Measurements from ENCODE around the gene MCU.
"Not testable (repeated sequence)": the region's sequence is repeated elsewhere in the genome, so short reads cannot be mapped to it uniquely, and the experiment has no call there.

MCU gene, protein sequence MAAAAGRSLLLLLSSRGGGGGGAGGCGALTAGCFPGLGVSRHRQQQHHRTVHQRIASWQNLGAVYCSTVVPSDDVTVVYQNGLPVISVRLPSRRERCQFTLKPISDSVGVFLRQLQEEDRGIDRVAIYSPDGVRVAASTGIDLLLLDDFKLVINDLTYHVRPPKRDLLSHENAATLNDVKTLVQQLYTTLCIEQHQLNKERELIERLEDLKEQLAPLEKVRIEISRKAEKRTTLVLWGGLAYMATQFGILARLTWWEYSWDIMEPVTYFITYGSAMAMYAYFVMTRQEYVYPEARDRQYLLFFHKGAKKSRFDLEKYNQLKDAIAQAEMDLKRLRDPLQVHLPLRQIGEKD

DNA sequence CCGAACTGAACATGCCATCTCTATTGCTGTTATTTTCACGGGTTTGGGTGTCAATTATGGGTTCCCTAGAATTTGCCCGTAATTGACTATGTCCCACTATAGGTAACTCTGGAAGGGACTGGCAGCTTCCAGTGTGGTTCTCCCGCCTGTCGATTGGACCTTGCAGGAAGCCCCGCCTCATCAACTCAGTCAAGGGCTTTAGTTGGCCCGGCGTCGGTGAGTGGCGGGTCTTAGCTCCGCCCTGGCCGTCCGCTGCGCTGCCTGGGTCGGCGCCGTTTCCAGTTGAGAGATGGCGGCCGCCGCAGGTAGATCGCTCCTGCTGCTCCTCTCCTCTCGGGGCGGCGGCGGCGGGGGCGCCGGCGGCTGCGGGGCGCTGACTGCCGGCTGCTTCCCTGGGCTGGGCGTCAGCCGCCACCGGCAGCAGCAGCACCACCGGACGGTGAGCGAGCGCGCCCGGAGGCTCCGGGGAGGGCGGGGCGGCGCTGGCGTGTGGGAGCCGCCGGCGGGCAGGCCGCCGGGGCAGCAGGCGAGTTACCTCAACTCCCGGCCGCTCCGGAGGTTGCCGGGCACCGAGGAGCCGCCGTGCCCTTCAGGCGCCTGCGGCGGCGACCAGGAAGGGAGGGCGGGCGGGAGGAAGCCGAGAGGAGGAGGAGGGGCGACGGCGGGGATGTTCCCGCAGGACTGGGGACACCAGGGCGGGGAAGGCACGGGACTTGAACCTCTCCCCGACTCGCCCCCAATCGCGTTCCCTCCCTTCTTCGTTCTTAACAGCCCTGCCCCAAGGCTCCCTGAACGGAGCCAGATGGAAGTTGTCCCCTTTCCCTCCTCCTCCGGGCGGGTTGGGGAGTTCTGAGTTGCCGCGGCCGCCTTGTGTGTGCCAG, at the start of gene MCU:
MCU (plus strand) TSS at position 281 of the 881 bp plus-strand sequence; CDS start at position 290, 9 bp downstream.
- H3K36me3 Mint-ChIP-seq, result no peaks in the 10 kb centered on the region
- H3K9me3 Mint-ChIP-seq, result no peaks in the 10 kb centered on the region
- peak within 1 kb of the TSS; percentile 71 for H3K27ac Mint-ChIP-seq
- peak within 1 kb of the TSS; percentile 92 for H3K4me3 Mint-ChIP-seq
- no peaks in the 10 kb centered on the region for H3K27me3 Mint-ChIP-seq
- H3K4me1 Mint-ChIP-seq, result peaks cover 39% of the 10 kb centered on the region

GRCh38 chr10:72642318-72642717, 49.6 kb upstream of the MCU start:
- H3K9me3 Mint-ChIP-seq, result no peaks in the 10 kb centered on the region
- peaks cover 2% of the 10 kb centered on the region for H3K27me3 Mint-ChIP-seq
- H3K4me1 Mint-ChIP-seq, result peaks cover 3% of the 10 kb centered on the region
- H3K36me3 Mint-ChIP-seq, result no peaks in the 10 kb centered on the region
- no peak overlapping the region for H3K27ac Mint-ChIP-seq
- H3K4me3 Mint-ChIP-seq, result no peak overlapping the region

DNA sequence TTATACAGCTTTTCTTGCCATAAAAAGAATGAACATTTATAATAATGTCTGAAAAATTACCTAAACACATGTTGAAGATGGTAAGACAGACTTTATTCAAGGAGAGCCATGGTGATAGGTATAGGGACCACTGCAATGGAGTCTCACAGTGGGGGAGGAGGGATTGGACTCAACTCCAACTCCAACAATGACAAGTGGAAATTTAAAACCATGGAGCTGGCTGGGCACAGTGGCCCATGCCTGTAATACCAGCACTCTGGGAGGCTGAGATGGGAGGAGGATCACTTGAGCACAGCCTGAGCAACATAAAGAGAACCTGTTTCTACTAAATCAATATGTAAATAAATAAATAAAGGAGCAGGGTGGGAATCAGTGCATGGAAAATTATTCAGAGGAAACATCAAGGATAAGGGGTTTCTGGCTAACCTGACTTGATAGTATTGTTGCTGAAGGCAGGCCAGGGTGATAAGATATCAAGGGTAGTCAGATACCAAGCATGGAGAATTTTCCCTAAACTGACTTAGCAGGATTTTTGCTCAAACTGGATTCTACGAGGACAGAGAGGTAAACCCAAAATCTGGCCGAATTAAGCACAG, 46.6 kb upstream of the MCU start:
- Mint-ChIP-seq H3K4me3 (no peak overlapping the region), H3K4me1 (no peaks in the 10 kb centered on the region), H3K27me3 (peaks cover 2% of the 10 kb centered on the region), H3K27ac (no peak overlapping the region), H3K36me3 (no peaks in the 10 kb centered on the region), H3K9me3 (no peaks in the 10 kb centered on the region)

DNA sequence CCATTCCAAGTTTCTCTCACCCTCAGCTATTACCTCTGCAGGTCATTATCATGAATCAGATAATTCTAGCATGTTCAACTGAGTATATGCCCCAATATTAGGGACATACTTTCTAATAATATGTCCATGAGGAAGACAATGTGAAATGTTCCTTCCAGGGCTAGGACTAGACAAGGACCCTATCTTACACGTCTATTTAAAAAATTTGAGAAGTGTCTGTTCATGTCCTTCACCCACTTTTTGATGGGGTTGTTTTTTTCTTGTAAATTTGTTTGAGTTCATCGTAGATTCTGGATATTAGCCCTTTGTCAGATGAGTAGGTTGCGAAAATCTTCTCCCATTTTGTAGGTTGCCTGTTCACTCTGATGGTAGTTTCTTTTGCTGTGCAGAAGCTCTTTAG, 45.0 kb upstream of the MCU start:
- H3K4me3 Mint-ChIP-seq, H3K27ac Mint-ChIP-seq, H3K9me3 Mint-ChIP-seq, H3K27me3 Mint-ChIP-seq, H3K4me1 Mint-ChIP-seq, H3K36me3 Mint-ChIP-seq: not testable (repeated sequence)

DNA sequence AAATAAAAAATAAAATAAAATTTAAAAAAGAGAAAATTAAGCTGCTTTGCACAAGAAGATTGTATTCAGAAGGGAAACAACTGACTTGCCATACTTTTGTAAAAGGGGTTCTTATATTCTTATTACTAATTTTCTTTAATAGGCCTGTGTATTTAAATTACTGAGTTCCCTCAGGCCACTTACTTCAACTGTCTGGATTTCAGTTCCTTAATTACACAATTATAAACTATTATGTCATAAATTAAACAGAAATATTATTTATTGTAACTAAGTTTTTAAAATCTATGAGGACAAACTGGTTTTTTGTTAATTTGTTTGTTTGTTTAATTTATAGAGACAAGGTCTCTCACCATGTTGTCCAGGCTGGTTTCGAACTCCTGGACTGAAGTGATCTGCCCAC, 43.6 kb upstream of the MCU start:
- Mint-ChIP-seq H3K36me3 (no peaks in the 10 kb centered on the region), H3K4me3 (no peak overlapping the region), H3K27me3 (no peaks in the 10 kb centered on the region), H3K9me3 (no peaks in the 10 kb centered on the region), H3K27ac (no peak overlapping the region), H3K4me1 (no peaks in the 10 kb centered on the region)

DNA sequence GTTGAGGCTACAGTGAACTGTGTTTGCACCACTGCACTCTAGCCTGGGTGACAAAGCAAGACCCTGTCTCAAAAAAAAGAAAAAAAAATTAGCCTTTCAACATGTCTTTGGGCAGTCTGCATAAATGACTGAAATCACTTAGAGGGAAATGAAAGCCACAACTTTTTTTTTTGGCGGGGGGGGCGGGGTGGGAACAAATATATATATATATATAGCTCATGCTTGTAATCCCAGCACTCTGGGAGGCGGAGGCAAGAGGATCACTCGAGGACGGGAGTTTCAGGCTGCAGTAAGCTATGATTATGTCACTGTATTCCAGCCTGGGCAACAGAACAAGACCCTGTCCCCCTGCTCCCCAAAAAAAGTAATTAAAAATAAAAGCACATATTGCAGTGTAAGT, 42.7 kb upstream of the MCU start:
- Mint-ChIP-seq H3K9me3 (no peaks in the 10 kb centered on the region), H3K27me3 (no peaks in the 10 kb centered on the region), H3K4me1 (no peaks in the 10 kb centered on the region), H3K27ac (no peak overlapping the region), H3K4me3 (no peak overlapping the region), H3K36me3 (no peaks in the 10 kb centered on the region)

DNA sequence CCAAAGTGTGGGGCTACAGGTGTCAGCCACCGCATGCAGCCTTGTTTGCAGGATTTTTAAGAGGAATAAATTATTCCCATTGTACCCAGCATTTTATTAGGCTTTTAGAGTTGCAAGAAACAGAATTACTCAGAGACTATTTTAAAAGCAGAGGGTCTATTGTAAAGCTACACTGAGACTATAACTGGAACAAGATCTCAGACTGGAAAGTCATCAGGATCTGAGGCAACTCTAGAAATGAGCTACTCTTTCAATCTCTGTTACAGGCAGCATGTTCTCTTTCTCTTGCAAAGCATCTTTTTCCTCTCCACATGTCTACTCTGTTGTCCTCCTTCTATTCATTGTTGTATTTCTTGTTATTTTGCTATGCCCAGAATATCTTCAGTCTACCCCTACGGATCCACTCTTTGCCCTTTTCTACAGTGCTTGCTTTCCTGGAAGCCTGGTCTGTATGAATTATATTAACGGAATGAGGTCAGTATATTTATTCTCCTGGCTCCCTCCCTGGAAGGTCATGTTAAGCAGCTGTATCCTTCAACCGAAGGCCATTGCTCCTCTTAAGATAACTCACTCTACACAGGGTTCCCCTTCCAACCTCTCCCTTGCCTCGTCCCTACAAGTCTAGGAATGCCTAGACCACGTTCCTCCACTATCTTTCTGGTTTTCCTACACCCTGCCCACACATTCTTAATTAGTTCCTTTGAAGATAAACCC, 38.4 kb upstream of the MCU start:
- Mint-ChIP-seq H3K27ac (no peak overlapping the region), H3K4me1 (no peaks in the 10 kb centered on the region), H3K9me3 (no peaks in the 10 kb centered on the region), H3K4me3 (no peak overlapping the region), H3K36me3 (no peaks in the 10 kb centered on the region), H3K27me3 (no peaks in the 10 kb centered on the region)

DNA sequence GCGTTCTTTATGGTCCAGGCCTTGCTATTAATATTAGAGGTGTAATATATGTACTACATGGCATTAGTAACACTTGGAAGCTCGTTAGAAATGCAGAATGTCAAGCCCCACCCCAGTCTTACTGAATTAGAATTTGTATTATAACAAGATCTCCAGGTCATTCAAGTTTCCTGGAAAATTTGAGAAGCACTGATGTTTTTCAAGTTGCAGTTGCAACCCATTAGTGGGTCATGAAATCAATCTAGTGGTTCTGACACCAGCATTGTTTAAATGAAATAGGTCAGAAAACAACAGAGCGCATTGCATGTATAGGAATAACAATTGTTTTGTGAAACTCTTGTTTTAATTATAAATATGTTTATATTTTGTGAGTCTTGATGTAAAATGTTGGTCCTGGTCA, 37.2 kb upstream of the MCU start:
- Mint-ChIP-seq H3K9me3 (no peaks in the 10 kb centered on the region), H3K27ac (no peak overlapping the region), H3K4me3 (no peak overlapping the region), H3K36me3 (no peaks in the 10 kb centered on the region), H3K4me1 (no peaks in the 10 kb centered on the region), H3K27me3 (no peaks in the 10 kb centered on the region)

GRCh38 chr10:72658696-72659400, 33.1 kb upstream of the MCU start:
- Mint-ChIP-seq H3K36me3 (no peaks in the 10 kb centered on the region), H3K4me1 (no peaks in the 10 kb centered on the region), H3K27me3 (no peaks in the 10 kb centered on the region), H3K27ac (no peak overlapping the region), H3K4me3 (no peak overlapping the region), H3K9me3 (no peaks in the 10 kb centered on the region)

- Mint-ChIP-seq H3K4me3 (no peak overlapping the region), H3K27me3 (no peaks in the 10 kb centered on the region), H3K36me3 (no peaks in the 10 kb centered on the region), H3K27ac (no peak overlapping the region), H3K4me1 (no peaks in the 10 kb centered on the region), H3K9me3 (no peaks in the 10 kb centered on the region)
These were observed 32.2 kb upstream of the MCU start for GRCh38 chr10:72659694-72660093.

DNA sequence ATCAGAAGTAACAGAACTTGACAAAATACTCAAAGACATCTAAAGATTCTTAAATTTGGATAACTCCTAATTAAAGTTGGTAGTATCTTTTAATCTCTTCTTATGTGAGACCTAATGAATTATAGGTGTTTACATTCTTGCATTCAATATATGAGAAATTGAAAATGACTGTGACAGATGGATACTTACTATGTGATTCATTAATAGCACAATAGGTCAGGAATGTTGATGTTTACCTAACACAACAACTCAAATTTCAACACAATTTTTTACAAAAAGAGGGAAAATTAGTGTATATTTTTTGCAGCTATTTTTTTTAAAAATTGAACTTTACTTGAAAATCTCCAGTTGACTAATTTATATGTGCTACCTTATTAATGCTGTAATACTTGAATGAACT, 31.7 kb upstream of the MCU start:
- no peaks in the 10 kb centered on the region for H3K9me3 Mint-ChIP-seq
- no peaks in the 10 kb centered on the region for H3K27me3 Mint-ChIP-seq
- no peaks in the 10 kb centered on the region for H3K36me3 Mint-ChIP-seq
- H3K4me1 Mint-ChIP-seq, result no peaks in the 10 kb centered on the region
- H3K27ac Mint-ChIP-seq, result no peak overlapping the region
- H3K4me3 Mint-ChIP-seq, result no peak overlapping the region

- Mint-ChIP-seq H3K27ac (no peak overlapping the region), H3K36me3 (no peaks in the 10 kb centered on the region), H3K4me1 (no peaks in the 10 kb centered on the region), H3K4me3 (no peak overlapping the region), H3K9me3 (no peaks in the 10 kb centered on the region), H3K27me3 (no peaks in the 10 kb centered on the region)
These were observed 30.5 kb upstream of the MCU start for GRCh38 chr10:72661431-72661830.

GRCh38 chr10:72663971-72664370, 28.0 kb upstream of the MCU start:
- no peaks in the 10 kb centered on the region for H3K36me3 Mint-ChIP-seq
- H3K9me3 Mint-ChIP-seq, result no peaks in the 10 kb centered on the region
- H3K4me3 Mint-ChIP-seq, result no peak overlapping the region
- H3K4me1 Mint-ChIP-seq, result no peaks in the 10 kb centered on the region
- no peaks in the 10 kb centered on the region for H3K27me3 Mint-ChIP-seq
- H3K27ac Mint-ChIP-seq, result no peak overlapping the region

GRCh38 chr10:72665925-72666324, 26.0 kb upstream of the MCU start:
- Mint-ChIP-seq H3K9me3 (no peaks in the 10 kb centered on the region), H3K4me3 (no peak overlapping the region), H3K36me3 (no peaks in the 10 kb centered on the region), H3K4me1 (no peaks in the 10 kb centered on the region), H3K27me3 (no peaks in the 10 kb centered on the region), H3K27ac (no peak overlapping the region)

- H3K4me3 Mint-ChIP-seq, result no peak overlapping the region
- no peaks in the 10 kb centered on the region for H3K36me3 Mint-ChIP-seq
- no peaks in the 10 kb centered on the region for H3K27me3 Mint-ChIP-seq
- no peaks in the 10 kb centered on the region for H3K9me3 Mint-ChIP-seq
- no peaks in the 10 kb centered on the region for H3K4me1 Mint-ChIP-seq
- H3K27ac Mint-ChIP-seq, result no peak overlapping the region
These were observed 24.6 kb upstream of the MCU start for GRCh38 chr10:72667207-72667864.
